SK-N-SH (cell line): ENCODE results near the gene SLC25A26. TPM values are rescaled to one million over a fixed set of nuclear protein-coding genes. Genes with fewer than 3 reads are reported as not detected.
A peak's percentile ranks its signal among the peaks of the same experiment; 100 is the strongest.

Experiments used
- CTCF ChIA-PET: fragments of 300-600, 350-600 bp; formaldehyde crosslinking; extraction: SDS; loops from one replicate; lab custom pipeline; 2021; lab: Yijun Ruan, JAX
- POLR2A ChIA-PET: fragments of 350-600 bp; sonication (Branson Sonifier 250); formaldehyde crosslinking; extraction: SDS; loops from one replicate; lab custom pipeline; 2020; ENCODE audit warnings: antibody characterized with exemption, inconsistent platforms; lab: Yijun Ruan, JAX
- DNase-seq: peaks from one replicate; pipeline ENCODE4 v3.0.0; 2012
- H2AFZ ChIP-seq: fragments of 200-600 bp; sonication (generic); 2 replicates; pipeline ENCODE4 v1.8.1; 2016; ENCODE audit warnings: antibody characterized with exemption, mild to moderate bottlenecking, low read depth
- H3F3A ChIP-seq: fragments of 200-600 bp; sonication (generic); replicated peaks from 2 replicates; pipeline ENCODE3; 2016; ENCODE audit warnings: antibody characterized with exemption, mild to moderate bottlenecking; ENCODE audit not compliant: insufficient read depth
- H3K27ac ChIP-seq, 2 experiments: fragments of 200-500 bp in 1 of 2; fragments of 200-600 bp in 1 of 2; sonication (Bioruptor generic) in 1 of 2; sonication (generic), shearing (Covaris generic) in 1 of 2; 2 replicates each; pipeline versions ENCODE4 v1.5.1 to v1.6.1; 2014 to 2016; ENCODE audit warnings: low read depth in 2 of 2, inconsistent platforms in 1 of 2, low read length in 1 of 2, mild to moderate bottlenecking in 1 of 2, mixed read lengths in 1 of 2
- H3K27me3 ChIP-seq: fragments of 200-600 bp; sonication (generic), shearing (Covaris generic); 2 replicates; pipeline ENCODE4 v1.6.1; 2016; ENCODE audit warnings: mixed run types; ENCODE audit not compliant: insufficient read depth
- H3K36me3 ChIP-seq, 2 experiments: fragments of 200-500 bp in 1 of 2; fragments of 200-600 bp in 1 of 2; sonication (Bioruptor generic) in 1 of 2; sonication (generic) in 1 of 2; replicated peaks in 1 of 2; 2 replicates each; pipeline versions ENCODE3 to v1.5.1; 2014 to 2016; ENCODE audit warnings: low read length in 1 of 2, mild to moderate bottlenecking in 1 of 2; ENCODE audit not compliant: insufficient read depth in 2 of 2, control insufficient read depth in 1 of 2
- H3K4me1 ChIP-seq, 2 experiments: fragments of 200-500 bp in 1 of 2; fragments of 200-600 bp in 1 of 2; sonication (Bioruptor generic) in 1 of 2; sonication (generic), shearing (Covaris generic) in 1 of 2; 2 replicates each; pipeline versions ENCODE4 v1.5.1 to v1.6.1; 2014 to 2016; ENCODE audit warnings: low read depth in 1 of 2, low read length in 1 of 2, mixed run types in 1 of 2; ENCODE audit not compliant: insufficient read depth in 2 of 2, control insufficient read depth in 1 of 2
- H3K4me2 ChIP-seq: fragments of 200-600 bp; sonication (generic), shearing (Covaris generic); 2 replicates; pipeline ENCODE4 v1.6.1; 2017; ENCODE audit warnings: mixed run types
- H3K4me3 ChIP-seq, 2 experiments: fragments of 200-500 bp in 1 of 2; fragments of 200-600 bp in 1 of 2; sonication (Bioruptor generic) in 1 of 2; sonication (generic), shearing (Covaris generic) in 1 of 2; 2 replicates each; pipeline versions ENCODE4 v1.5.1 to v1.8.1; 2014 to 2016; ENCODE audit warnings: low read depth in 2 of 2, inconsistent platforms in 1 of 2, low read length in 1 of 2, mild to moderate bottlenecking in 1 of 2, mixed read lengths in 1 of 2, moderate library complexity in 1 of 2
- H3K79me2 ChIP-seq: fragments of 200-600 bp; sonication (generic); 2 replicates; pipeline ENCODE4 v1.8.1; 2017; ENCODE audit warnings: mild to moderate bottlenecking; ENCODE audit not compliant: insufficient read depth
- H3K9ac ChIP-seq: fragments of 200-600 bp; sonication (generic); 2 replicates; pipeline ENCODE4 v1.6.1; 2017; ENCODE audit warnings: mixed run types
- H3K9me2 ChIP-seq: fragments of 200-600 bp; sonication (generic); 2 replicates; pipeline ENCODE4 v1.6.1; 2017; ENCODE audit warnings: mixed run types
- H3K9me3 ChIP-seq: fragments of 200-600 bp; sonication (generic); 2 replicates; pipeline ENCODE4 v1.6.1; 2017; ENCODE audit warnings: mixed run types, mild to moderate bottlenecking, moderate library complexity
- H4K20me1 ChIP-seq: fragments of 200-600 bp; sonication (generic); 2 replicates; pipeline ENCODE4 v1.6.1; 2017; ENCODE audit warnings: mild to moderate bottlenecking, mixed run types; ENCODE audit not compliant: insufficient read depth
- ELF1 ChIP-seq: IDR thresholded peaks from 2 replicates; pipeline ENCODE4 v1.4.0; 2012
- EP300 ChIP-seq, 2 experiments: IDR thresholded peaks; 2 replicates each; pipeline versions ENCODE4 v1.4.0 to v1.6.1; 2012; ENCODE audit warnings: borderline replicate concordance in 1 of 2, low read depth in 1 of 2, low read length in 1 of 2
- FOSL2 ChIP-seq: IDR thresholded peaks from 2 replicates; pipeline ENCODE4 v1.4.0; 2012; ENCODE audit warnings: low read depth, mild to moderate bottlenecking, moderate library complexity, borderline replicate concordance
- FOXM1 ChIP-seq: IDR thresholded peaks from 2 replicates; pipeline ENCODE4 v1.4.0; 2012; ENCODE audit warnings: low read depth, mild to moderate bottlenecking
- MEF2A ChIP-seq: IDR thresholded peaks from 2 replicates; pipeline ENCODE4 v1.4.0; 2012; ENCODE audit warnings: low read depth, borderline replicate concordance
- MXI1 ChIP-seq: IDR thresholded peaks from 2 replicates; pipeline ENCODE4 v1.6.1; 2012; ENCODE audit warnings: mild to moderate bottlenecking, low read depth, low read length, improper control_type of control experiment
- SIN3A ChIP-seq: IDR thresholded peaks from 2 replicates; pipeline ENCODE4 v1.6.1; 2012; ENCODE audit warnings: low read depth, mild to moderate bottlenecking, low read length, moderate library complexity, borderline replicate concordance
- TAF1 ChIP-seq: IDR thresholded peaks from 2 replicates; pipeline ENCODE4 v1.6.1; 2012; ENCODE audit warnings: low read depth, mild to moderate bottlenecking, low read length, moderate library complexity, borderline replicate concordance
- TCF12 ChIP-seq: IDR thresholded peaks from 2 replicates; pipeline ENCODE4 v1.4.0; 2012
- TEAD4 ChIP-seq: IDR thresholded peaks from 2 replicates; pipeline ENCODE4 v1.4.0; 2012; ENCODE audit warnings: mild to moderate bottlenecking, borderline replicate concordance; ENCODE audit not compliant: insufficient read depth
- YY1 ChIP-seq: IDR thresholded peaks from 2 replicates; pipeline ENCODE4 v1.4.0; 2012; ENCODE audit warnings: low read depth, mild to moderate bottlenecking
- ZBTB33 ChIP-seq: IDR thresholded peaks from 2 replicates; pipeline ENCODE4 v1.4.0; 2012; ENCODE audit warnings: low read depth, borderline replicate concordance
- WGBS: methylation state at CpG from one replicate; pipeline ENCODE4 v1.1.6; 2017; ENCODE audit warnings: low lambda C conversion rate; 5-methylcytosine and 5-hydroxymethylcytosine counted together
- polyA plus RNA-seq, 3 experiments: library from polyadenylated mRNA; depleted of rRNA; stranded (reverse); fragments of >200 nt; gene quantifications; 2 replicates each; pipeline ENCODE4 v1.2.3, GENCODE V29; 2012

SLC25A26 gene
- polyA plus RNA-seq, 1 of the 3 experiments (the other 2 are of a cell fraction) = 31.8 TPM

- Histone ChIP-seq H4K20me1 (no peaks in the 10 kb centered on the region), H3K9me3 (no peaks in the 10 kb centered on the region), H3K9me2 (no peaks in the 10 kb centered on the region), H3K27ac (no peak overlapping the region), H2AFZ (no peak overlapping the region), H3K4me2 (no peak overlapping the region), H3K79me2 (no peaks in the 10 kb centered on the region), H3K4me1 (no peaks in the 10 kb centered on the region; a peak in 1 of 4 replicates), H3F3A (no peaks in the 10 kb centered on the region), H3K4me3 (no peak overlapping the region), H3K36me3 (no peaks in the 10 kb centered on the region), H3K9ac (no peak overlapping the region), H3K27me3 (no peaks in the 10 kb centered on the region)
- no peak for DNase-seq
- 80% methylated on average over 10 of the region's 24 CpGs for WGBS
- no peak for TF ChIP-seq FOXM1
- no peak for TF ChIP-seq YY1
- no peak for TF ChIP-seq MEF2A
- no peak for TF ChIP-seq TEAD4
- no peak for TF ChIP-seq SIN3A
- TF ChIP-seq TAF1 = no peak
- TF ChIP-seq MXI1 = no peak
- TF ChIP-seq ZBTB33 = no peak
- no peak for TF ChIP-seq EP300 (IDR thresholded peaks at IDR 0.05; ENCODE audit: borderline replicate concordance in 1 of 2, low read depth in 1 of 2, low read length in 1 of 2)
- TF ChIP-seq ELF1 = no peak
- ChIA-PET CTCF (interaction anchor here (1.0 to 6.5 kb wide), 5 partner anchors 22 to 410 kb away, joined by 3 to 70 read pairs (median 3); no protein-coding TSS in a partner anchor), POLR2A (no interaction called here)
Observed at GRCh38 chr3:66411961-66412887, 191.4 kb downstream of the SLC25A26 start.

GRCh38 chr3:66413151-66413751 is 192.4 kb downstream of the SLC25A26 start:
- no peak for DNase-seq
- H3K4me1 ChIP-seq = no peaks in the 10 kb centered on the region; a peak in 1 of 4 replicates
- WGBS = 100% methylated on average over 1 of the region's 7 CpGs
- H3K27me3 ChIP-seq = no peaks in the 10 kb centered on the region
- no peaks in the 10 kb centered on the region for H3K36me3 ChIP-seq
- no peaks in the 10 kb centered on the region for H4K20me1 ChIP-seq
- H3K9me3 ChIP-seq = no peaks in the 10 kb centered on the region
- H3K9ac ChIP-seq = no peak overlapping the region
- no peaks in the 10 kb centered on the region for H3F3A ChIP-seq
- no peak overlapping the region for H3K27ac ChIP-seq
- POLR2A ChIA-PET = no interaction called here
- TF ChIP-seq TCF12 (peak; percentile 27; the same call in 1 of the 2 replicates), SIN3A (no peak), FOSL2 (peak; percentile 18; the same call in 1 of the 2 replicates)
- H3K4me3 ChIP-seq = no peak overlapping the region
- no peaks in the 10 kb centered on the region for H3K79me2 ChIP-seq
- CTCF ChIA-PET = interaction anchor here (1.7 kb wide), 1 partner anchor 403 kb away, joined by 4 read pairs; no protein-coding TSS in a partner anchor
- H3K9me2 ChIP-seq = no peaks in the 10 kb centered on the region
- H2AFZ ChIP-seq = no peak overlapping the region
- no peak overlapping the region for H3K4me2 ChIP-seq
